Heart left ventricle (tissue), 13 donors: Measurements from ENCODE around the gene ARMH4.
"Not testable (repeated sequence)": the region's sequence is repeated elsewhere in the genome, so short reads cannot be mapped to it uniquely, and the experiment has no call there.

Experiments used
- CTCF ChIP-seq, 12 donors: fragments of 200-600 bp; sonication (generic) in 4 of 12; IDR thresholded peaks; one replicate each; pipeline versions ENCODE4 v1.5.0 to v1.8.0; 2018 to 2022; ENCODE audit warnings: antibody characterized with exemption in 12 of 12, mild to moderate bottlenecking in 5 of 12
- POLR2A ChIP-seq, 2 donors: fragments of 450-650 bp; IDR thresholded peaks; one replicate each; pipeline ENCODE4 v1.6.1; 2017; ENCODE audit warnings: antibody characterized with exemption in 2 of 2, mild to moderate bottlenecking in 2 of 2, moderate library complexity in 2 of 2
- donor health status: ischemic (EF 13 %, LVEDD 7.1; RV severe dilation, severe dysfunction).
- donor health status: DM: no; HTN: yes; CAD: no.
- donor health status: DM: no; HTN: no; CAD: no.
- donor health status: ischemic (EF 25% LVEDD 6.9; RV normal size, moderate dysfunction).
- donor health status: ischemic (EF 25% LVEDD 5.7; RV mildly dilated, moderate dysfunction).
- donor health status: ischemic (EF 35%, LVEDD 5.7; RV mildly dilated, moderate dysfunction).
- donor health status: nonischemic (EF 11% LVEDD 7.7; RV severe dilation, severe dysfunction).
- donor health status: DM: yes; HTN: yes; CAD: no.
- donor health status: PGD.
- donor health status: ischemic (EF 29% LVEDD 5.4; RV normal size, mild dysfunction).
- donor health status: nonischemic (EF 23%, LVEDD 6.1; RV moderate dilation, normal function).

- not testable (repeated sequence) for TF ChIP-seq CTCF, POLR2A (IDR thresholded peaks at IDR 0.05)
These were observed 29.5 kb downstream of the ARMH4 start for GRCh38 chr14:58122546-58122945.
